ENCODE data around the gene IRF5.

IRF5 gene

GRCh38 chr7:128937647-128938543 lies at the start of gene IRF5:
IRF5 (plus strand) TSS chr7:128937927; CDS start chr7:128942082, 4,155 bp downstream.
- no peak for DNase-seq

- DNase-seq, result no peak
Measured at GRCh38 chr7:128888039-128888755, 49.5 kb upstream of the IRF5 start.

GRCh38 chr7:128888756-128889095 lies 49.0 kb upstream of the IRF5 start:
- no peak for DNase-seq

GRCh38 chr7:128889121-128889520 lies 48.6 kb upstream of the IRF5 start:
- no peak for DNase-seq

GRCh38 chr7:128890306-128891109 lies 47.2 kb upstream of the IRF5 start:
- DNase-seq, result no peak

- no peak for DNase-seq
Measured at GRCh38 chr7:128891110-128891941, 46.4 kb upstream of the IRF5 start.

GRCh38 chr7:128891942-128892269 lies 45.8 kb upstream of the IRF5 start:
- no peak for DNase-seq

GRCh38 chr7:128892521-128893250 lies 45.0 kb upstream of the IRF5 start:
- no peak for DNase-seq

- no peak for DNase-seq
Measured at GRCh38 chr7:128893251-128894100, 44.3 kb upstream of the IRF5 start.

- no peak for DNase-seq
Measured at GRCh38 chr7:128894101-128894440, 43.7 kb upstream of the IRF5 start.

- no peak for DNase-seq
Measured at GRCh38 chr7:128895320-128895719, 42.4 kb upstream of the IRF5 start.

- no peak for DNase-seq
Measured at GRCh38 chr7:128899392-128899791, 38.3 kb upstream of the IRF5 start.

GRCh38 chr7:128900237-128900636 lies 37.5 kb upstream of the IRF5 start:
- DNase-seq, result no peak

GRCh38 chr7:128902761-128903585 lies 34.8 kb upstream of the IRF5 start:
- no peak for DNase-seq

- no peak for DNase-seq
Measured at GRCh38 chr7:128903621-128904361, 33.9 kb upstream of the IRF5 start.

- DNase-seq, result peak; percentile 41
Measured at GRCh38 chr7:128904381-128905197, 33.1 kb upstream of the IRF5 start.

- DNase-seq, result no peak
Measured at GRCh38 chr7:128906001-128906765, 31.5 kb upstream of the IRF5 start.
